ENCODE measurements around the gene MXI1. TPM values are rescaled to one million over a fixed set of nuclear protein-coding genes. Genes with fewer than 3 reads are reported as not detected.

Gene MXI1
- total RNA-seq, 1 donor from 2014 or later, result 48.1 TPM

DNA sequence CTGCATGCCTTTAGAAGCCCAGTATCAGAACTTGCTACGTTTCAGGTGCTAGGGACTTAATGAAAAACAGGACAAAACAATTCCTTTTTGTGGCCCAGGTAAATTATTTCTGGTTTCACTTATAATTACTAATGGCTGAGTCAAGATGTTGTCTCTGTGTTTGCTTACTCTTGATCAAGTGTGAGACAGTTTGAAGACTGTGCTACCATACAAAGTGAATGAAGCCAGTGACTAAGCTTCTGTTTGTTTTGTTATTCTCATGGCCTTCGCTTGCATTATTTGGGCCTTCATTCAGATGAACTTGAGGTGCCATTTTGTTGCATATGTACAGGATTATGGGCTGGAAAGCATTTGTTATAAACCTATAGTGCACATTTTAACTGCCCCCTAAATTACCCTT lies 79.4 kb downstream of the MXI1 start:
- H3K9me3 Mint-ChIP-seq (ENCODE audit: unreplicated experiment), result no peaks in the 10 kb centered on the region
- peak overlapping the region; percentile 96 for H3K27ac Mint-ChIP-seq (ENCODE audit: unreplicated experiment)
- no peak for DNase-seq
- TF ChIP-seq, protein P1, sequence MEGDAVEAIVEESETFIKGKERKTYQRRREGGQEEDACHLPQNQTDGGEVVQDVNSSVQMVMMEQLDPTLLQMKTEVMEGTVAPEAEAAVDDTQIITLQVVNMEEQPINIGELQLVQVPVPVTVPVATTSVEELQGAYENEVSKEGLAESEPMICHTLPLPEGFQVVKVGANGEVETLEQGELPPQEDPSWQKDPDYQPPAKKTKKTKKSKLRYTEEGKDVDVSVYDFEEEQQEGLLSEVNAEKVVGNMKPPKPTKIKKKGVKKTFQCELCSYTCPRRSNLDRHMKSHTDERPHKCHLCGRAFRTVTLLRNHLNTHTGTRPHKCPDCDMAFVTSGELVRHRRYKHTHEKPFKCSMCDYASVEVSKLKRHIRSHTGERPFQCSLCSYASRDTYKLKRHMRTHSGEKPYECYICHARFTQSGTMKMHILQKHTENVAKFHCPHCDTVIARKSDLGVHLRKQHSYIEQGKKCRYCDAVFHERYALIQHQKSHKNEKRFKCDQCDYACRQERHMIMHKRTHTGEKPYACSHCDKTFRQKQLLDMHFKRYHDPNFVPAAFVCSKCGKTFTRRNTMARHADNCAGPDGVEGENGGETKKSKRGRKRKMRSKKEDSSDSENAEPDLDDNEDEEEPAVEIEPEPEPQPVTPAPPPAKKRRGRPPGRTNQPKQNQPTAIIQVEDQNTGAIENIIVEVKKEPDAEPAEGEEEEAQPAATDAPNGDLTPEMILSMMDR (IDR thresholded peaks at IDR 0.05; ENCODE audit: partially characterized antibody, unreplicated experiment), result no peak
- H3K4me1 Mint-ChIP-seq (ENCODE audit: low read depth, unreplicated experiment), result peaks cover 17% of the 10 kb centered on the region
- no peaks in the 10 kb centered on the region for H3K27me3 Mint-ChIP-seq (ENCODE audit: unreplicated experiment)
- no peak overlapping the region for H3K4me3 Mint-ChIP-seq (ENCODE audit: unreplicated experiment)
- H3K36me3 Mint-ChIP-seq (ENCODE audit: unreplicated experiment), result no peaks in the 10 kb centered on the region

DNA sequence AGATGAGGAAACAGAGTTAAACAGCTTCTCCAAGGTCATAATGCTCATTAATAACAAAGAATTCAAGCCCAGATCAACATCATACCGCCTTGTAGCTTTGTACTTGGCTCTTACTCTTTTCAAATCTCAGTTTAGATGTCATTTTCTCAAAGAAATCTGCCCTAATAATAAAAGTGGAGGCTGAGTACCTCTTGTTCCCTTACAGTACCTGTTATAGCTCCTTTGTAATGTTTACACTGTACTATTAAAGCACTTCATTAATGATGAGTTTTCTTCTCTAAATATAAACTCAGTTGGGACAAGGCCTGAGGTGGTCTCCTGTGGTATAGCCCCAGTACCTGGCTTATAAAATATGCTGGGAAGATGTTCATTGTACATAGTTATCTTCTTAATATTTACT lies 89.6 kb downstream of the MXI1 start:
- TF ChIP-seq, protein P1 (IDR thresholded peaks at IDR 0.05; ENCODE audit: partially characterized antibody, unreplicated experiment), result no peak
- H3K27ac Mint-ChIP-seq (ENCODE audit: unreplicated experiment), result no peak overlapping the region
- no peak overlapping the region for H3K4me3 Mint-ChIP-seq (ENCODE audit: unreplicated experiment)
- DNase-seq, result no peak
- peaks cover 8% of the 10 kb centered on the region for H3K4me1 Mint-ChIP-seq (ENCODE audit: low read depth, unreplicated experiment)
- H3K36me3 Mint-ChIP-seq (ENCODE audit: unreplicated experiment), result no peaks in the 10 kb centered on the region
- no peaks in the 10 kb centered on the region for H3K9me3 Mint-ChIP-seq (ENCODE audit: unreplicated experiment)
- no peaks in the 10 kb centered on the region for H3K27me3 Mint-ChIP-seq (ENCODE audit: unreplicated experiment)

DNA sequence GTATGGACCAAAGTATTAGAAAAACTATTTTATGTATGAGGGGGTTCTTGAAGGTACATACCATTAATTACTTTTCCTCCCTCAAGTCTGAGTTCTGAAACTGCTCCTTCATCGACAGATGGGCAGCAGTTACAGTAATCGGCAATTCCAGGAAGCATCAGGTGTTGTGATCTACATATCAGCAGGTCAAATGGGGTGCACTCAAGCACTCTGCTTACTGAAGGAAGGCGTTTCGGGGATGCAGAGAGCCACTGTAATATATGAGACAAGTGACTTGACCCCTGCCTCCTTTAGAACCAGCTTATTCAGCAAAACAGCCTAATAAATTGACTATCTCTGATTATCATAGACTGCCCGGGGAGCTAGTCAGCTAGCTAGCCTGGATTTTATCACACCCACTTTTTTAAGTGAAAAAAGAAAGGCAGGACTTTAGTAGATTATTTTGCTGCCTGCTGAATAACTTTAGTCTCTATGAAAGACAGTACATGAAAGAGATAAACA lies 93.1 kb downstream of the MXI1 start:
- Mint-ChIP-seq H3K9me3 (ENCODE audit: unreplicated experiment) (no peaks in the 10 kb centered on the region), H3K36me3 (ENCODE audit: unreplicated experiment) (no peaks in the 10 kb centered on the region), H3K27me3 (ENCODE audit: unreplicated experiment) (peaks cover 1% of the 10 kb centered on the region), H3K4me3 (ENCODE audit: unreplicated experiment) (peak overlapping the region; percentile 41), H3K27ac (ENCODE audit: unreplicated experiment) (no peak overlapping the region), H3K4me1 (ENCODE audit: low read depth, unreplicated experiment) (peaks cover 11% of the 10 kb centered on the region)
- DNase-seq, result no peak
- TF ChIP-seq, protein P1 (IDR thresholded peaks at IDR 0.05; ENCODE audit: partially characterized antibody, unreplicated experiment), result no peak

DNA sequence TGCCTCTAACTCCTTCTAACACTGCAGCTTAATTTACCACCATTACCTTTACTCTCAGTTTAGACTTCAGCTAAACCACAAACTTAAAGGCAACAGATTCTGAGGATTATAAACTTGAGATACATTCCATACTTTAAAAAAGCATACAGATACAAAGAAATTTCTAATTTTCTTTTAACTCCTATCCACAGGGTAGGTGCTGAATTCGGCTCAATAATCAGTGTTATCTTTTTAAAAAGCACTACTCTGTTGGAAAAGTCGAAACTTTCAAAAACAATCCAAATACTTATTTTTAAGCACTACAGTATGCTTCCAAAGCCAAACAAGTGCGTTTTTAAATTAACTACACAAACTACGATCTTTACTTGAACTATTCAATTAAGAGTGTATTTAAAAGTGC lies 96.3 kb downstream of the MXI1 start:
- Mint-ChIP-seq H3K9me3 (ENCODE audit: unreplicated experiment) (no peaks in the 10 kb centered on the region), H3K27me3 (ENCODE audit: unreplicated experiment) (peaks cover 1% of the 10 kb centered on the region), H3K4me3 (ENCODE audit: unreplicated experiment) (peak overlapping the region; percentile 91), H3K27ac (ENCODE audit: unreplicated experiment) (peak overlapping the region; percentile 87), H3K4me1 (ENCODE audit: low read depth, unreplicated experiment) (peaks cover 11% of the 10 kb centered on the region), H3K36me3 (ENCODE audit: unreplicated experiment) (no peaks in the 10 kb centered on the region)
- TF ChIP-seq, protein P1 (IDR thresholded peaks at IDR 0.05; ENCODE audit: partially characterized antibody, unreplicated experiment), result no peak
- DNase-seq, result no peak

DNA sequence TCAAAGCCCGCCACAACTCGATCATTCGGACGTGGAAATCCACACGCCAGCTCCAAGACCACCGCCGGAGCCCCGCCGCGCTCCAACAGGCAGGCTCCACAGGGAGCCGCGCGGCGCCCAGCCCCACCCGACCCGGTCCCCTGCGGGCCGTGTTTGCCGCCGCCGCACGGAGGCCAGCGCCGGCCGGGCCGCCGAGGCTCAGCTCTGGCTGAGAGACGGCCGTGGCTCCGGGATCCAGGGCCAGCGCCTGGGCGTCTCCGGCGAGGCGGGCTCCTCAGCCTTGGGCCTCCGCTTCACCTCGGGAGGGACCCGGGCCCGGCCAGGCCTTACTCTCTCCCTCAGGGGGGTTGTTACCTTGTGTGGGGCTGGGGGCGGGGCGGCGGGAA lies 97.0 kb downstream of the MXI1 start:
- Mint-ChIP-seq H3K4me1 (ENCODE audit: low read depth, unreplicated experiment) (peaks cover 11% of the 10 kb centered on the region), H3K36me3 (ENCODE audit: unreplicated experiment) (no peaks in the 10 kb centered on the region), H3K27me3 (ENCODE audit: unreplicated experiment) (peaks cover 1% of the 10 kb centered on the region), H3K27ac (ENCODE audit: unreplicated experiment) (peak overlapping the region; percentile 89), H3K4me3 (ENCODE audit: unreplicated experiment) (peak overlapping the region; percentile 91), H3K9me3 (ENCODE audit: unreplicated experiment) (no peaks in the 10 kb centered on the region)
- no peak for DNase-seq
- TF ChIP-seq, protein P1 (IDR thresholded peaks at IDR 0.05; ENCODE audit: partially characterized antibody, unreplicated experiment), result no peak

Measured in glutamatergic neuron (in vitro differentiated cells).